MM.1S (cell line): ENCODE measurements around the gene PDE6B.

Source experiments
- EZH2 ChIP-seq: fragments of 300-600 bp; sonication (generic); optimal IDR thresholded peaks from 2 replicates; pipeline ENCODE3; 2017; ENCODE audit warnings: low read depth, mild to moderate bottlenecking, antibody characterized with exemption, low read length, mixed read lengths
- EZH2phosphoT487 ChIP-seq: fragments of 300-600 bp; sonication (generic); IDR thresholded peaks from 2 replicates; pipeline ENCODE4 v1.6.1; 2018; ENCODE audit warnings: antibody characterized with exemption, low read length
- TF ChIP-seq, protein P1 (sequence below): fragments of 300-600 bp; sonication (generic); IDR thresholded peaks from 2 replicates; pipeline ENCODE4 v1.5.1; 2016; ENCODE audit warnings: antibody characterized with exemption, low read length, mixed read lengths

DNA sequence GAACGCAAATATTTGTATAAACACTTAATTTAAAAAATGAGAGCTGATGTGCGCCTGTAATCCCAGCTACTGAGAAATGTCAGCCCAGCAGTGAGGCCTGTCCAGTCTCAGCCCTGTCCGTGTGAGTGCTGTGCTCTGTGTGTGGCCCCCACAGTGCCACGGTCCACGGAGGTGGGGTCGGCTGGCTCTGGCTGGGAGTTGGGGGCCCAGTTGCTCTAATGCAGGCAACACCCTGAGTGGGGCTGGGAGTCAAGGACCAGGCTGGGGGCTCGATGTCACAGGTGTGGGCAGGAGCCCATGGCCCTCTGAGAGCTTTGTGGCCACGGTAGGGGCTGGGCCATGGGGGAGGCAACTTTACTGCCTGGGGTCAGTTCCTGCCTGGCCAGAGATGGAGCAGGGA is 93.1 kb downstream of the PDE6B start:
- TF ChIP-seq, protein P1, sequence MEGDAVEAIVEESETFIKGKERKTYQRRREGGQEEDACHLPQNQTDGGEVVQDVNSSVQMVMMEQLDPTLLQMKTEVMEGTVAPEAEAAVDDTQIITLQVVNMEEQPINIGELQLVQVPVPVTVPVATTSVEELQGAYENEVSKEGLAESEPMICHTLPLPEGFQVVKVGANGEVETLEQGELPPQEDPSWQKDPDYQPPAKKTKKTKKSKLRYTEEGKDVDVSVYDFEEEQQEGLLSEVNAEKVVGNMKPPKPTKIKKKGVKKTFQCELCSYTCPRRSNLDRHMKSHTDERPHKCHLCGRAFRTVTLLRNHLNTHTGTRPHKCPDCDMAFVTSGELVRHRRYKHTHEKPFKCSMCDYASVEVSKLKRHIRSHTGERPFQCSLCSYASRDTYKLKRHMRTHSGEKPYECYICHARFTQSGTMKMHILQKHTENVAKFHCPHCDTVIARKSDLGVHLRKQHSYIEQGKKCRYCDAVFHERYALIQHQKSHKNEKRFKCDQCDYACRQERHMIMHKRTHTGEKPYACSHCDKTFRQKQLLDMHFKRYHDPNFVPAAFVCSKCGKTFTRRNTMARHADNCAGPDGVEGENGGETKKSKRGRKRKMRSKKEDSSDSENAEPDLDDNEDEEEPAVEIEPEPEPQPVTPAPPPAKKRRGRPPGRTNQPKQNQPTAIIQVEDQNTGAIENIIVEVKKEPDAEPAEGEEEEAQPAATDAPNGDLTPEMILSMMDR: no peak
- TF ChIP-seq EZH2: no peak
- TF ChIP-seq EZH2phosphoT487: no peak
